Hepatocyte (in vitro differentiated cells): ENCODE measurements around the gene CLIP2.

ENCODE experiments used
- CTCF ChIP-seq: fragments of 200-600 bp; sonication (generic); IDR thresholded peaks from 2 replicates; pipeline ENCODE4 v1.5.1; 2016; ENCODE audit warnings: antibody characterized with exemption, mild to moderate bottlenecking; ENCODE audit not compliant: poor library complexity
- EZH2 ChIP-seq: fragments of 200-600 bp; sonication (generic); IDR thresholded peaks from 2 replicates; pipeline ENCODE4 v1.6.1; 2016; ENCODE audit warnings: antibody characterized with exemption, mild to moderate bottlenecking, borderline replicate concordance
- EZH2phosphoT487 ChIP-seq: fragments of 200-600 bp; sonication (generic); IDR thresholded peaks from one replicate; pipeline ENCODE4 v1.6.1; 2018; ENCODE audit warnings: antibody characterized with exemption, mild to moderate bottlenecking, low read depth, moderate library complexity; ENCODE audit not compliant: unreplicated experiment, severe bottlenecking

GRCh38 chr7:74286131-74286530 is 3.1 kb upstream of the CLIP2 start:
- TF ChIP-seq CTCF: no peak
- no peak for TF ChIP-seq EZH2
- no peak for TF ChIP-seq EZH2phosphoT487
